ENCODE results near the gene HMGB4.

GRCh38 chr1:33893147-33893830 lies 29.4 kb downstream of the HMGB4 start:
- TF ChIP-seq, protein P1, sequence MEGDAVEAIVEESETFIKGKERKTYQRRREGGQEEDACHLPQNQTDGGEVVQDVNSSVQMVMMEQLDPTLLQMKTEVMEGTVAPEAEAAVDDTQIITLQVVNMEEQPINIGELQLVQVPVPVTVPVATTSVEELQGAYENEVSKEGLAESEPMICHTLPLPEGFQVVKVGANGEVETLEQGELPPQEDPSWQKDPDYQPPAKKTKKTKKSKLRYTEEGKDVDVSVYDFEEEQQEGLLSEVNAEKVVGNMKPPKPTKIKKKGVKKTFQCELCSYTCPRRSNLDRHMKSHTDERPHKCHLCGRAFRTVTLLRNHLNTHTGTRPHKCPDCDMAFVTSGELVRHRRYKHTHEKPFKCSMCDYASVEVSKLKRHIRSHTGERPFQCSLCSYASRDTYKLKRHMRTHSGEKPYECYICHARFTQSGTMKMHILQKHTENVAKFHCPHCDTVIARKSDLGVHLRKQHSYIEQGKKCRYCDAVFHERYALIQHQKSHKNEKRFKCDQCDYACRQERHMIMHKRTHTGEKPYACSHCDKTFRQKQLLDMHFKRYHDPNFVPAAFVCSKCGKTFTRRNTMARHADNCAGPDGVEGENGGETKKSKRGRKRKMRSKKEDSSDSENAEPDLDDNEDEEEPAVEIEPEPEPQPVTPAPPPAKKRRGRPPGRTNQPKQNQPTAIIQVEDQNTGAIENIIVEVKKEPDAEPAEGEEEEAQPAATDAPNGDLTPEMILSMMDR (conservative IDR thresholded peaks at IDR 0.05): no peak
- no peak for TF ChIP-seq ZFX (IDR thresholded peaks at IDR 0.05)
